Mesendoderm (in vitro differentiated cells): ENCODE data around the gene DAB2IP.
A peak's percentile ranks its signal among the peaks of the same experiment; 100 is the strongest.

Experiments
- DNase-seq: peaks from one replicate; pipeline ENCODE4 v3.0.0; 2013
- H2AK5ac ChIP-seq: 2 replicates; pipeline ENCODE4 v1.6.1; 2013; ENCODE audit warnings: low read length, inconsistent platforms
- H2BK120ac ChIP-seq: 2 replicates; pipeline ENCODE4 v1.6.1; 2013; ENCODE audit warnings: low read depth, mild to moderate bottlenecking, low read length, moderate library complexity, mixed read lengths
- H2BK15ac ChIP-seq: replicated peaks from 2 replicates; pipeline ENCODE4 v1.6.1; 2013; ENCODE audit warnings: low read depth, mild to moderate bottlenecking, moderate library complexity
- H2BK5ac ChIP-seq: 2 replicates; pipeline ENCODE4 v1.6.1; 2013; ENCODE audit warnings: low read length, inconsistent platforms
- H3K18ac ChIP-seq: 2 replicates; pipeline ENCODE4 v1.6.1; 2013; ENCODE audit warnings: mild to moderate bottlenecking, low read length, mixed read lengths
- H3K23ac ChIP-seq: one replicate; pipeline ENCODE4 v1.6.1; 2013; ENCODE audit warnings: low read length
- H3K27ac ChIP-seq: 2 replicates; pipeline ENCODE4 v1.5.1; 2013; ENCODE audit warnings: low read depth, mild to moderate bottlenecking, inconsistent platforms, low read length, moderate library complexity
- H3K27me3 ChIP-seq: 2 replicates; pipeline ENCODE4 v1.6.1; 2013; ENCODE audit warnings: low read length, control low read depth, mild to moderate bottlenecking, inconsistent platforms; ENCODE audit not compliant: insufficient read depth, poor library complexity
- H3K36me3 ChIP-seq: 2 replicates; pipeline ENCODE4 v1.6.1; 2013; ENCODE audit warnings: low read length, inconsistent platforms; ENCODE audit not compliant: control insufficient read depth, insufficient read depth
- H3K4ac ChIP-seq: one replicate; pipeline ENCODE4 v1.6.1; 2013; ENCODE audit warnings: low read depth, mild to moderate bottlenecking, low read length, moderate library complexity
- H3K4me1 ChIP-seq: 2 replicates; pipeline ENCODE4 v1.6.1; 2013; ENCODE audit warnings: low read depth, low read length, inconsistent platforms; ENCODE audit not compliant: control insufficient read depth
- H3K4me2 ChIP-seq: 2 replicates; pipeline ENCODE4 v1.6.1; 2013; ENCODE audit warnings: low read length
- H3K4me3 ChIP-seq: 2 replicates; pipeline ENCODE4 v1.5.1; 2013; ENCODE audit warnings: mild to moderate bottlenecking, low read length
- H3K56ac ChIP-seq: one replicate; pipeline ENCODE4 v1.6.1; 2013; ENCODE audit warnings: low read length
- H3K79me1 ChIP-seq: 2 replicates; pipeline ENCODE4 v1.6.1; 2013; ENCODE audit warnings: low read length, inconsistent platforms
- H3K79me2 ChIP-seq: 2 replicates; pipeline ENCODE4 v1.6.1; 2013; ENCODE audit warnings: mild to moderate bottlenecking, low read length; ENCODE audit not compliant: control insufficient read depth, insufficient read depth
- H3K9ac ChIP-seq: 2 replicates; pipeline ENCODE4 v1.6.1; 2013; ENCODE audit warnings: low read length, inconsistent platforms
- H4K5ac ChIP-seq: one replicate; pipeline ENCODE4 v1.6.1; 2013; ENCODE audit warnings: low read length
- H4K8ac ChIP-seq: one replicate; pipeline ENCODE4 v1.6.1; 2013; ENCODE audit warnings: low read depth, mild to moderate bottlenecking, control low read depth, low read length, moderate library complexity
- WGBS: extraction: QIAGEN DNeasy Blood & Tissue Kit; methylation state at CpG from one replicate; pipeline ENCODE4 v1.1.7; 2013; ENCODE audit warnings: low lambda C conversion rate, missing lambda C conversion rate; ENCODE audit not compliant: insufficient coverage; ENCODE audit errors: extremely low coverage; 5-methylcytosine and 5-hydroxymethylcytosine counted together

The DAB2IP gene

GRCh38 chr9:121661328-121661727 is 9.9 kb downstream of the DAB2IP start:
- Histone ChIP-seq H4K5ac (no peak overlapping the region), H3K79me1 (peaks cover 27% of the 10 kb centered on the region), H3K4ac (no peak overlapping the region), H3K79me2 (peaks cover 26% of the 10 kb centered on the region), H2BK15ac (no peak overlapping the region), H4K8ac (no peak overlapping the region), H3K4me3 (no peak overlapping the region), H2BK120ac (no peak overlapping the region), H3K18ac (no peak overlapping the region), H3K23ac (no peak overlapping the region), H3K4me2 (no peak overlapping the region), H2AK5ac (no peak overlapping the region), H3K9ac (no peak overlapping the region), H3K36me3 (no peaks in the 10 kb centered on the region), H3K27ac (no peak overlapping the region), H2BK5ac (no peak overlapping the region), H3K27me3 (no peaks in the 10 kb centered on the region), H3K56ac (no peak overlapping the region), H3K4me1 (peaks cover 13% of the 10 kb centered on the region)
- no CpG with 5 or more reads among the region's 5 CpGs for WGBS
- DNase-seq, result no peak

DNA sequence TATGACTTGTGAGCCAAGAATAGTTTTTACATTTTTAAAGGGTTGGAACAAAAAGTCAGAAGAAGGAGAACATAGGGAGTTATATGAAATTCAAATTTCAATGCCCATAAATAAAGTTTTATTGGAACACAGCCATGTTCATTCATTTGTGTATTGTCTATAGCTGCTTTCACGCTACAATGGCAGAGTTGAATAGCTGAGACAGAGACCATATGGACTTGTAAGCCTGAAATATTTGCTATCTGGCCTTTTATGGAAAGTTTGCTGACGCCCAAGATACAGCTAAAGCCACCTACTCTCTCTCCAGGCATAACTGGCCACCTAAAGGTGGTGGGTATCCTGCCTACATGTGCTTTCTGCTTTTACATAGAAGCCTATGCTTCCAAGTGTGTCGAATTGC is 10.9 kb downstream of the DAB2IP start:
- H3K9ac ChIP-seq, result peak overlapping the region; percentile 18
- H3K27ac ChIP-seq, result no peak overlapping the region
- peaks cover 13% of the 10 kb centered on the region for H3K4me1 ChIP-seq
- no peak overlapping the region for H2BK15ac ChIP-seq
- H3K36me3 ChIP-seq, result no peaks in the 10 kb centered on the region
- H3K79me1 ChIP-seq, result peaks cover 22% of the 10 kb centered on the region
- no CpG with 5 or more reads among the region's 3 CpGs for WGBS
- H3K18ac ChIP-seq, result no peak overlapping the region
- H4K8ac ChIP-seq, result no peak overlapping the region
- no peak for DNase-seq
- H3K27me3 ChIP-seq, result no peaks in the 10 kb centered on the region
- no peak overlapping the region for H3K23ac ChIP-seq
- peak overlapping the region; percentile 17 for H3K4ac ChIP-seq
- no peak overlapping the region for H3K4me3 ChIP-seq
- H4K5ac ChIP-seq, result no peak overlapping the region
- peaks cover 19% of the 10 kb centered on the region for H3K79me2 ChIP-seq
- H2AK5ac ChIP-seq, result no peak overlapping the region
- H2BK120ac ChIP-seq, result no peak overlapping the region
- no peak overlapping the region for H2BK5ac ChIP-seq
- peak overlapping the region; percentile 36 for H3K56ac ChIP-seq
- no peak overlapping the region for H3K4me2 ChIP-seq

- no peak overlapping the region for H2BK120ac ChIP-seq
- peaks cover 18% of the 10 kb centered on the region for H3K79me1 ChIP-seq
- no peak overlapping the region for H3K23ac ChIP-seq
- peak overlapping the region; percentile 5 for H2BK5ac ChIP-seq
- DNase-seq, result peak; percentile 91
- H3K36me3 ChIP-seq, result no peaks in the 10 kb centered on the region
- no CpG with 5 or more reads among the region's 11 CpGs for WGBS
- H3K18ac ChIP-seq, result no peak overlapping the region
- no peak overlapping the region for H4K5ac ChIP-seq
- H3K9ac ChIP-seq, result peak overlapping the region; percentile 18
- H3K4ac ChIP-seq, result no peak overlapping the region
- no peak overlapping the region for H3K27ac ChIP-seq
- no peaks in the 10 kb centered on the region for H3K27me3 ChIP-seq
- H3K4me3 ChIP-seq, result no peak overlapping the region
- H3K4me1 ChIP-seq, result peaks cover 13% of the 10 kb centered on the region
- no peak overlapping the region for H2AK5ac ChIP-seq
- no peak overlapping the region for H2BK15ac ChIP-seq
- H3K79me2 ChIP-seq, result peaks cover 15% of the 10 kb centered on the region
- H4K8ac ChIP-seq, result no peak overlapping the region
- H3K4me2 ChIP-seq, result no peak overlapping the region
- peak overlapping the region; percentile 36 for H3K56ac ChIP-seq
These were observed 11.6 kb downstream of the DAB2IP start for GRCh38 chr9:121662891-121663580.

DNA sequence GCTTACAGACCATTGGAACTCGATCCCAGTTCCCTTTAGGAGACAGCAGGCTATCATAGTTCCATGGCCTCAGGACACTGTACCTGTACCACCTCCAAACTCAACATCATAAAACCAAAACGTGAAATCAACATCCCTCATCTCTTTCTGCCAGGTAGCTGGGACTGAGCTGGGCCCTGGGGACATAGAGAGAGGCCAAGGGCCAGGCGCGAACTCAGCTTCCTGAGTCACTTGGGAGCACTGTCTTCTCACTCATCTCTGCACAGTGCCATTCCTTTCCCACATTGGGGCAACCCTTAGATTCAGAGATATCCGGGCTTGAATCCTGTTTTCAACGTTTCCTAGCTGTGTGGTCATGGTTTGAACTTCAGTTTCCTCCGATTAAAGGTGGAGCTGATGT is 12.2 kb downstream of the DAB2IP start:
- DNase-seq, result no peak
- Histone ChIP-seq H2BK120ac (no peak overlapping the region), H3K23ac (no peak overlapping the region), H3K79me2 (peaks cover 11% of the 10 kb centered on the region), H2AK5ac (no peak overlapping the region), H3K9ac (no peak overlapping the region), H3K36me3 (no peaks in the 10 kb centered on the region), H3K4me3 (no peak overlapping the region), H3K56ac (peak overlapping the region; percentile 9), H3K79me1 (peaks cover 13% of the 10 kb centered on the region), H4K5ac (no peak overlapping the region), H2BK15ac (no peak overlapping the region), H4K8ac (no peak overlapping the region), H3K4ac (no peak overlapping the region), H2BK5ac (peak overlapping the region; percentile 5), H3K4me2 (no peak overlapping the region), H3K27me3 (no peaks in the 10 kb centered on the region), H3K4me1 (peaks cover 13% of the 10 kb centered on the region), H3K27ac (no peak overlapping the region), H3K18ac (no peak overlapping the region)
- no CpG with 5 or more reads among the region's 7 CpGs for WGBS

DNA sequence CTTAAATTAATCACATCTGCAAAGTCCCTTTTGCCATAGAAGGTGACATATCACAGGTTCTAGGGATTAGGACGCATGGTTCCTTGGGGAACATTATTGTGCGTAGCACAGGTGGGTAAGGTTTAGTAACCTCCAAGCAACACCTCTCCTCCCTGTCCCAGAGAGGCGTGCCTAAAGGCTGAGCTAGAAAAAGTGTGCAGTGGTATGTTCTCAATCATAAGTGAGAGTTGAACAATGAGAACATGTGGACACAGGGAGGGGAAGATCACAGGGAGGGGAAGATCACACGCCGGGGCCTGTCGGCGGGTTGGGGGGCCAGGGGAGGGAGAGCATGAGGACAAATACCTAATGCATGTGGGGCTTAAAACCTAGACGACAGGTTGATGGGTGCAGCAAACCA is 14.9 kb downstream of the DAB2IP start:
- H3K4me1 ChIP-seq, result peaks cover 13% of the 10 kb centered on the region
- no peak overlapping the region for H4K8ac ChIP-seq
- no peak overlapping the region for H4K5ac ChIP-seq
- H3K27me3 ChIP-seq, result no peaks in the 10 kb centered on the region
- H2AK5ac ChIP-seq, result no peak overlapping the region
- H3K56ac ChIP-seq, result no peak overlapping the region
- no peak for DNase-seq
- peaks cover 4% of the 10 kb centered on the region for H3K79me1 ChIP-seq
- no peak overlapping the region for H3K4me2 ChIP-seq
- H3K79me2 ChIP-seq, result no peaks in the 10 kb centered on the region
- no peaks in the 10 kb centered on the region for H3K36me3 ChIP-seq
- no peak overlapping the region for H2BK15ac ChIP-seq
- H2BK5ac ChIP-seq, result no peak overlapping the region
- no peak overlapping the region for H3K4ac ChIP-seq
- no CpG with 5 or more reads among the region's 8 CpGs for WGBS
- no peak overlapping the region for H3K27ac ChIP-seq
- no peak overlapping the region for H3K4me3 ChIP-seq
- H3K23ac ChIP-seq, result no peak overlapping the region
- H2BK120ac ChIP-seq, result no peak overlapping the region
- H3K18ac ChIP-seq, result no peak overlapping the region
- H3K9ac ChIP-seq, result no peak overlapping the region

DNA sequence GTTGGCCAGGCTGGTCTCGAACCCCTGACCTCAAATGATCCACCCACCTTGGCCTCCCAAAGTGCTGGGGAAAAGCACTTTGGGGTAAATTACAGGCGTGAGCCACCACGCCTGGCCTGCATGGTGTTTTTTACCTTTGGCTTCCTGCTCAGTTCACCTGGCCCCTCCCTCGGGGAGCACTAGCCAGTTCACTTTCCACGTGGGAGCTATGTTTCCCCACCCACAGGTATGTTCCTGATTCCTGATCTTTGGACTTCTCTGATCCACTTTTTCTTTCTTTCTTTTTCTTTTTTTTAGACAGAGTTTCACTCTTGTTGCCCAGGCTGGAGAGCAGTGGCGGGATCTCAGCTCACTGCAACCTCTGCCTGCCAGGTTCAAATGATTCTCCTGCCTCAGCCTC is 15.8 kb downstream of the DAB2IP start:
- no peak overlapping the region for H3K27ac ChIP-seq
- H3K4me2 ChIP-seq, result no peak overlapping the region
- no peak overlapping the region for H4K8ac ChIP-seq
- no peak overlapping the region for H2AK5ac ChIP-seq
- no peak for DNase-seq
- no peak overlapping the region for H3K4me3 ChIP-seq
- H3K4ac ChIP-seq, result no peak overlapping the region
- peaks cover 5% of the 10 kb centered on the region for H3K79me1 ChIP-seq
- WGBS, result no CpG with 5 or more reads among the region's 6 CpGs
- no peak overlapping the region for H2BK120ac ChIP-seq
- no peak overlapping the region for H4K5ac ChIP-seq
- H3K79me2 ChIP-seq, result no peaks in the 10 kb centered on the region
- H3K36me3 ChIP-seq, result no peaks in the 10 kb centered on the region
- no peak overlapping the region for H2BK5ac ChIP-seq
- H3K9ac ChIP-seq, result no peak overlapping the region
- no peak overlapping the region for H3K18ac ChIP-seq
- peaks cover 13% of the 10 kb centered on the region for H3K4me1 ChIP-seq
- no peak overlapping the region for H3K23ac ChIP-seq
- H3K56ac ChIP-seq, result no peak overlapping the region
- no peak overlapping the region for H2BK15ac ChIP-seq
- H3K27me3 ChIP-seq, result no peaks in the 10 kb centered on the region
